Stomach (tissue), 4 donors: ENCODE data around the gene CRYGB.

Source experiments
- CTCF ChIP-seq, 7 experiments: fragments of 450-650 bp in 4 of 7; fragments of 200-600 bp in 3 of 7; sonication (generic) in 3 of 7; IDR thresholded peaks; one replicate each; pipeline ENCODE4 v1.5.1; 2016 to 2019; ENCODE audit warnings: antibody characterized with exemption in 7 of 7, control low read depth in 2 of 7, mild to moderate bottlenecking in 1 of 7
- EP300 ChIP-seq: sonication (generic); formaldehyde crosslinking; IDR thresholded peaks from one replicate; pipeline ENCODE4 v1.6.1; 2017; ENCODE audit warnings: antibody characterized with exemption
- POLR2A ChIP-seq, 4 donors: fragments of 450-650 bp; IDR thresholded peaks; one replicate each; pipeline ENCODE4 v1.6.1; 2016; ENCODE audit warnings: antibody characterized with exemption in 4 of 4, control low read depth in 2 of 4, mild to moderate bottlenecking in 1 of 4, moderate library complexity in 1 of 4
- POLR2AphosphoS5 ChIP-seq, 3 donors: sonication (generic); formaldehyde crosslinking; IDR thresholded peaks; one replicate each; pipeline ENCODE4 v1.6.1; 2016; ENCODE audit warnings: antibody characterized with exemption in 3 of 3

- TF ChIP-seq POLR2A (IDR thresholded peaks at IDR 0.05) (no peak), EP300 (no peak), CTCF (IDR thresholded peaks at IDR 0.05) (no peak), POLR2AphosphoS5 (IDR thresholded peaks at IDR 0.05) (no peak)
Measured at GRCh38 chr2:208136716-208137094, 9.3 kb downstream of the CRYGB start.
